NCI-H2171 treated with DMSO at 0.1 percent for 48 hours (cell line): ENCODE measurements around the gene SMAP1.

Experiments
- DNase-seq: peaks from one replicate; lab custom pipeline; 2025; lab: John Stamatoyannopoulos, UW

The SMAP1 gene

GRCh38 chr6:70901324-70901723 is 233.6 kb downstream of the SMAP1 start:
- no peak for DNase-seq

- DNase-seq: no peak
Observed at GRCh38 chr6:70903665-70904452, 236.2 kb downstream of the SMAP1 start.

GRCh38 chr6:70905742-70906141 is 238.1 kb downstream of the SMAP1 start:
- DNase-seq: no peak
